HEK293 (cell line): ENCODE results near the gene ITIH5.

Source experiments
- CTCF ChIA-PET: fragments of 350-600 bp; formaldehyde crosslinking; extraction: SDS; loops from one replicate; lab custom pipeline; 2021; ENCODE audit warnings: antibody characterized with exemption; lab: Yijun Ruan, JAX
- POLR2A ChIA-PET: fragments of 300-600 bp; formaldehyde crosslinking; extraction: SDS; loops from one replicate; lab custom pipeline; 2020; ENCODE audit warnings: antibody characterized with exemption, inconsistent platforms; lab: Yijun Ruan, JAX
- H3K27ac ChIP-seq: fragments of 200-500 bp; sonication (Bioruptor generic); 2 replicates; pipeline ENCODE4 v1.5.1; 2014; ENCODE audit warnings: low read depth, low read length, control low read depth, inconsistent platforms; ENCODE audit errors: extremely low read depth
- H3K36me3 ChIP-seq, 2 experiments: fragments of 200-500 bp in 1 of 2; sonication (Bioruptor generic) in 1 of 2; 1 replicate in 1 of 2; 2 replicates in 1 of 2; pipeline ENCODE4 v1.5.1; 2014 to 2017; ENCODE audit warnings: inconsistent platforms in 2 of 2, low read length in 2 of 2; ENCODE audit not compliant: control insufficient read depth in 2 of 2, insufficient read depth in 1 of 2
- H3K4me1 ChIP-seq: fragments of 200-500 bp; sonication (Bioruptor generic); 2 replicates; pipeline ENCODE4 v1.5.1; 2014; ENCODE audit warnings: mild to moderate bottlenecking, low read length, inconsistent platforms; ENCODE audit not compliant: control insufficient read depth, insufficient read depth
- H3K4me3 ChIP-seq: 2 replicates; pipeline ENCODE4 v1.5.1; 2011; ENCODE audit warnings: low read depth, mild to moderate bottlenecking, control low read depth, low read length, moderate library complexity
- H3K9me3 ChIP-seq: fragments of 200-500 bp; sonication (Bioruptor generic); 2 replicates; pipeline ENCODE4 v1.5.1; 2014; ENCODE audit warnings: low read depth, low read length, inconsistent platforms; ENCODE audit not compliant: control insufficient read depth, insufficient read depth
- KLF1 ChIP-seq: fragments of 450-650 bp; formaldehyde crosslinking; IDR thresholded peaks from 2 replicates; pipeline ENCODE4 v1.5.1; 2016; ENCODE audit warnings: missing biosample characterization, missing genetic modification characterization
- KLF8 ChIP-seq: fragments of 450-650 bp; formaldehyde crosslinking; IDR thresholded peaks from 2 replicates; pipeline ENCODE4 v1.5.1; 2016; ENCODE audit warnings: missing biosample characterization, missing genetic modification characterization
- PATZ1 ChIP-seq: fragments of 450-650 bp; formaldehyde crosslinking; IDR thresholded peaks from 2 replicates; pipeline ENCODE4 v1.5.1; 2016; ENCODE audit warnings: missing biosample characterization, missing genetic modification characterization
- ZIC2 ChIP-seq: fragments of 450-650 bp; formaldehyde crosslinking; IDR thresholded peaks from 2 replicates; pipeline ENCODE4 v1.5.1; 2016; ENCODE audit warnings: missing biosample characterization, missing genetic modification characterization
- ZNF157 ChIP-seq: fragments of 450-650 bp; formaldehyde crosslinking; IDR thresholded peaks from 2 replicates; pipeline ENCODE4 v1.5.1; 2016; ENCODE audit warnings: missing biosample characterization, missing genetic modification characterization
- ZNF398 ChIP-seq: fragments of 450-650 bp; formaldehyde crosslinking; IDR thresholded peaks from 2 replicates; pipeline ENCODE4 v1.5.1; 2017; ENCODE audit warnings: missing biosample characterization, missing genetic modification characterization
- ZNF449 ChIP-seq: fragments of 450-650 bp; formaldehyde crosslinking; IDR thresholded peaks from 2 replicates; pipeline ENCODE4 v1.5.1; 2017; ENCODE audit warnings: missing biosample characterization, mild to moderate bottlenecking, missing genetic modification characterization, moderate library complexity
- ZNF555 ChIP-seq: fragments of 450-650 bp; formaldehyde crosslinking; conservative IDR thresholded peaks from 2 replicates; pipeline ENCODE4 v1.5.1; 2017; ENCODE audit warnings: missing biosample characterization, mild to moderate bottlenecking, missing genetic modification characterization, inconsistent platforms
- ZNF571 ChIP-seq: fragments of 450-650 bp; formaldehyde crosslinking; IDR thresholded peaks from 2 replicates; pipeline ENCODE4 v1.5.0; 2017; ENCODE audit warnings: missing biosample characterization, missing genetic modification characterization
- ZNF585B ChIP-seq: fragments of 450-650 bp; formaldehyde crosslinking; IDR thresholded peaks from 2 replicates; pipeline ENCODE4 v1.5.1; 2016; ENCODE audit warnings: missing biosample characterization, missing genetic modification characterization
- ZNF600 ChIP-seq: fragments of 450-650 bp; formaldehyde crosslinking; IDR thresholded peaks from 2 replicates; pipeline ENCODE4 v1.5.1; 2016; ENCODE audit warnings: missing biosample characterization, missing genetic modification characterization
- ZNF639 ChIP-seq: fragments of 450-650 bp; formaldehyde crosslinking; IDR thresholded peaks from 2 replicates; pipeline ENCODE4 v1.5.1; 2016; ENCODE audit warnings: missing biosample characterization, missing genetic modification characterization
- ZNF658 ChIP-seq: fragments of 450-650 bp; formaldehyde crosslinking; IDR thresholded peaks from 2 replicates; pipeline ENCODE4; 2016; ENCODE audit warnings: missing biosample characterization, missing genetic modification characterization
- ZNF670 ChIP-seq: fragments of 450-650 bp; formaldehyde crosslinking; IDR thresholded peaks from 2 replicates; pipeline ENCODE4 v1.5.1; 2016; ENCODE audit warnings: missing biosample characterization, missing genetic modification characterization, low read depth
- TF ChIP-seq, protein P1 (sequence below): fragments of 450-650 bp; formaldehyde crosslinking; IDR thresholded peaks from 2 replicates; pipeline ENCODE4 v1.5.1; 2016; ENCODE audit warnings: missing biosample characterization, missing genetic modification characterization
- TF ChIP-seq, protein P2 (sequence below): fragments of 450-650 bp; formaldehyde crosslinking; IDR thresholded peaks from 2 replicates; pipeline ENCODE4 v1.5.1; 2016; ENCODE audit warnings: missing biosample characterization, missing genetic modification characterization
- TF ChIP-seq, protein P3 (sequence below): fragments of 450-650 bp; formaldehyde crosslinking; IDR thresholded peaks from 2 replicates; pipeline ENCODE4 v1.5.1; 2016; ENCODE audit warnings: missing biosample characterization, missing genetic modification characterization

The ITIH5 gene

GRCh38 chr10:7592627-7593026 lies 74.1 kb downstream of the ITIH5 start:
- Histone ChIP-seq H3K9me3 (no peaks in the 10 kb centered on the region), H3K36me3 (no peaks in the 10 kb centered on the region), H3K27ac (no peak overlapping the region), H3K4me1 (no peaks in the 10 kb centered on the region; the same call in 1 of the 2 replicates), H3K4me3 (no peak overlapping the region)
- CTCF ChIA-PET = no interaction called here
- POLR2A ChIA-PET = no interaction called here
- TF ChIP-seq ZNF670 (no peak), ZIC2 (tag by site-specific recombination) (0 out of 2 replicates have a peak, but pooled peaks have one; percentile 22)

- POLR2A ChIA-PET = no interaction called here
- no peaks in the 10 kb centered on the region for H3K9me3 ChIP-seq
- H3K4me3 ChIP-seq = no peak overlapping the region
- CTCF ChIA-PET = interaction anchor here (1.1 kb wide), 1 partner anchor 1712 kb away, joined by 3 read pairs; no protein-coding TSS in a partner anchor
- no peaks in the 10 kb centered on the region for H3K36me3 ChIP-seq
- H3K27ac ChIP-seq = no peak overlapping the region
- no peaks in the 10 kb centered on the region; the same call in 1 of the 2 replicates for H3K4me1 ChIP-seq
- TF ChIP-seq ZNF585B (tag by site-specific recombination) (no peak), ZNF449 (tag by site-specific recombination) (peak; percentile 85), KLF8 (tag by site-specific recombination) (no peak), ZNF555 (tag by site-specific recombination) (no peak)
- TF ChIP-seq, protein P1, sequence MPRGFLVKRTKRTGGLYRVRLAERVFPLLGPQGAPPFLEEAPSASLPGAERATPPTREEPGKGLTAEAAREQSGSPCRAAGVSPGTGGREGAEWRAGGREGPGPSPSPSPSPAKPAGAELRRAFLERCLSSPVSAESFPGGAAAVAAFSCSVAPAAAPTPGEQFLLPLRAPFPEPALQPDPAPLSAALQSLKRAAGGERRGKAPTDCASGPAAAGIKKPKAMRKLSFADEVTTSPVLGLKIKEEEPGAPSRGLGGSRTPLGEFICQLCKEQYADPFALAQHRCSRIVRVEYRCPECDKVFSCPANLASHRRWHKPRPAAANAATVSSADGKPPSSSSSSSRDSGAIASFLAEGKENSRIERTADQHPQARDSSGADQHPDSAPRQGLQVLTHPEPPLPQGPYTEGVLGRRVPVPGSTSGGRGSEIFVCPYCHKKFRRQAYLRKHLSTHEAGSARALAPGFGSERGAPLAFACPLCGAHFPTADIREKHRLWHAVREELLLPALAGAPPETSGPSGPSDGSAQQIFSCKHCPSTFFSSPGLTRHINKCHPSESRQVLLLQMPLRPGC (tag by site-specific recombination) = no peak
Measured at GRCh38 chr10:7590271-7590670, 76.5 kb downstream of the ITIH5 start.

- CTCF ChIA-PET = interaction anchor here (1.1 kb wide), 1 partner anchor 1713 kb away, joined by 3 read pairs; no protein-coding TSS in a partner anchor
- H3K27ac ChIP-seq = no peak overlapping the region
- no peaks in the 10 kb centered on the region for H3K9me3 ChIP-seq
- POLR2A ChIA-PET = no interaction called here
- H3K4me1 ChIP-seq = no peaks in the 10 kb centered on the region; the same call in 1 of the 2 replicates
- no peak overlapping the region for H3K4me3 ChIP-seq
- H3K36me3 ChIP-seq = no peaks in the 10 kb centered on the region
- TF ChIP-seq ZNF658 = no peak
- TF ChIP-seq ZNF157 = no peak
- TF ChIP-seq ZIC2 (tag by site-specific recombination) = 0 out of 2 replicates have a peak, but pooled peaks have one; percentile 46
- peak; percentile 47; the same call in 1 of the 2 replicates for TF ChIP-seq ZNF600 (tag by site-specific recombination)
- no peak for TF ChIP-seq ZNF571 (tag by site-specific recombination)
- no peak for TF ChIP-seq ZNF449 (tag by site-specific recombination)
- TF ChIP-seq, protein P2, sequence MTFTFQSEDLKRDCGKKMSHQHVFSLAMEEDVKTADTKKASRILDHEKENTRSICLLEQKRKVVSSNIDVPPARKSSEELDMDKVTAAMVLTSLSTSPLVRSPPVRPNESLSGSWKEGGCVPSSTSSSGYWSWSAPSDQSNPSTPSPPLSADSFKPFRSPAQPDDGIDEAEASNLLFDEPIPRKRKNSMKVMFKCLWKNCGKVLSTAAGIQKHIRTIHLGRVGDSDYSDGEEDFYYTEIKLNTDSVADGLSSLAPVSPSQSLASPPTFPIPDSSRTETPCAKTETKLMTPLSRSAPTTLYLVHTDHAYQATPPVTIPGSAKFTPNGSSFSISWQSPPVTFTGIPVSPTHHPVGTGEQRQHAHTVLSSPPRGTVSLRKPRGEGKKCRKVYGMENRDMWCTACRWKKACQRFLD (tag by site-specific recombination) = no peak
- peak; percentile 71 for TF ChIP-seq KLF1 (tag by site-specific recombination)
- TF ChIP-seq ZNF639 (tag by site-specific recombination) = 0 out of 2 replicates have a peak, but pooled peaks have one; percentile 36
- TF ChIP-seq ZNF398 (tag by site-specific recombination) = 0 out of 2 replicates have a peak, but pooled peaks have one; percentile 24
- TF ChIP-seq, protein P3, sequence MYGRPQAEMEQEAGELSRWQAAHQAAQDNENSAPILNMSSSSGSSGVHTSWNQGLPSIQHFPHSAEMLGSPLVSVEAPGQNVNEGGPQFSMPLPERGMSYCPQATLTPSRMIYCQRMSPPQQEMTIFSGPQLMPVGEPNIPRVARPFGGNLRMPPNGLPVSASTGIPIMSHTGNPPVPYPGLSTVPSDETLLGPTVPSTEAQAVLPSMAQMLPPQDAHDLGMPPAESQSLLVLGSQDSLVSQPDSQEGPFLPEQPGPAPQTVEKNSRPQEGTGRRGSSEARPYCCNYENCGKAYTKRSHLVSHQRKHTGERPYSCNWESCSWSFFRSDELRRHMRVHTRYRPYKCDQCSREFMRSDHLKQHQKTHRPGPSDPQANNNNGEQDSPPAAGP (tag by site-specific recombination) = peak; percentile 82; the same call in 1 of the 2 replicates
- TF ChIP-seq PATZ1 (tag by site-specific recombination) = peak; percentile 62
Measured at GRCh38 chr10:7589748-7590147, 77.0 kb downstream of the ITIH5 start.
